GM11168 (cell line): ENCODE results near the gene HIGD1B.

Experiments used
- in situ Hi-C: fragments of 300-500 bp; cut with MboI; formaldehyde crosslinking; loops from one replicate; pipeline ENCODE4 v1.12.0; 2022; ENCODE audit warnings: low sequenced_read_pairs; ENCODE audit not compliant: unreplicated experiment

HIGD1B gene

GRCh38 chr17:44872131-44872768 lies 24.6 kb downstream of the HIGD1B start:
- in situ Hi-C loops = loop anchor here (5.0 kb wide), 1 partner anchor 80 kb away; no protein-coding TSS in a partner anchor

- in situ Hi-C loops = no loop called here
Observed at GRCh38 chr17:44875761-44876160, 28.1 kb downstream of the HIGD1B start.

GRCh38 chr17:44877121-44877520 lies 29.4 kb downstream of the HIGD1B start:
- in situ Hi-C loops = no loop called here

- in situ Hi-C loops = no loop called here
Observed at GRCh38 chr17:44878627-44879221, 31.0 kb downstream of the HIGD1B start.

GRCh38 chr17:44879376-44879775 lies 31.7 kb downstream of the HIGD1B start:
- in situ Hi-C loops = no loop called here

- in situ Hi-C loops = no loop called here
Observed at GRCh38 chr17:44880062-44880461, 32.4 kb downstream of the HIGD1B start.

GRCh38 chr17:44881145-44881544 lies 33.5 kb downstream of the HIGD1B start:
- in situ Hi-C loops = no loop called here

GRCh38 chr17:44884941-44885340 lies 37.3 kb downstream of the HIGD1B start:
- in situ Hi-C loops = no loop called here

- in situ Hi-C loops = no loop called here
Observed at GRCh38 chr17:44887016-44887415, 39.3 kb downstream of the HIGD1B start.

GRCh38 chr17:44887971-44888954 lies 40.6 kb downstream of the HIGD1B start:
- in situ Hi-C loops = no loop called here

GRCh38 chr17:44889003-44889402 lies 41.3 kb downstream of the HIGD1B start:
- in situ Hi-C loops = no loop called here

GRCh38 chr17:44892250-44892649 lies 44.6 kb downstream of the HIGD1B start:
- in situ Hi-C loops = no loop called here

- in situ Hi-C loops = no loop called here
Observed at GRCh38 chr17:44894642-44895041, 47.0 kb downstream of the HIGD1B start.

GRCh38 chr17:44898768-44899073 lies 51.0 kb downstream of the HIGD1B start:
- in situ Hi-C loops = no loop called here

GRCh38 chr17:44899074-44899782 lies 51.5 kb downstream of the HIGD1B start, which contains the start of gene EFTUD2:
EFTUD2 (minus strand) TSS chr17:44899445; CDS start chr17:44894521, 4,924 bp downstream.
- in situ Hi-C loops = no loop called here
